ENCODE measurements around the gene GLRX3. TPM values are rescaled to one million over a fixed set of nuclear protein-coding genes. Genes with fewer than 3 reads are reported as not detected.

Gene GLRX3
- total RNA-seq, 4 donors from 2014 or later, result 36.3 to 41.3 (median 39.7) TPM

- WGBS, 2 donors, result 91 to 94% methylated on average over 2 of the region's 2 CpGs
- Histone ChIP-seq H3K27me3 (no peaks in the 10 kb centered on the region), H3K4me3 (replicated peaks in 1 of 3) (no peak overlapping the region), H3K9me3 (no peaks in the 10 kb centered on the region), H3K4me1 (no peaks in the 10 kb centered on the region), H3K27ac (no peak overlapping the region), H3K36me3 (peaks cover 9% of the 10 kb centered on the region in 2 donors)
- TF ChIP-seq CTCF (IDR thresholded peaks at IDR 0.05) (no peak), POLR2A (IDR thresholded peaks at IDR 0.05) (no peak)
- no peak for DNase-seq
- intact Hi-C loops (cut with DNase I), result no loop called here
These were observed 23.1 kb downstream of the GLRX3 start for GRCh38 chr10:130159192-130159794.

- intact Hi-C loops (cut with DNase I), result no loop called here
- TF ChIP-seq POLR2A (IDR thresholded peaks at IDR 0.05) (no peak), CTCF (IDR thresholded peaks at IDR 0.05) (no peak)
- no peaks in the 10 kb centered on the region for H3K4me1 ChIP-seq
- 86 to 91% methylated on average over 6 of the region's 6 CpGs for WGBS, 2 donors
- H3K27me3 ChIP-seq, result no peaks in the 10 kb centered on the region
- H3K36me3 ChIP-seq, result peaks cover 9 to 10% of the 10 kb centered on the region in 2 donors
- no peak overlapping the region for H3K27ac ChIP-seq
- H3K9me3 ChIP-seq, result no peaks in the 10 kb centered on the region
- no peak for DNase-seq
- H3K4me3 ChIP-seq (replicated peaks in 1 of 3), result no peak overlapping the region
These were observed 24.6 kb downstream of the GLRX3 start for GRCh38 chr10:130160775-130161174.

GRCh38 chr10:130161331-130161730 lies 25.1 kb downstream of the GLRX3 start:
- H3K36me3 ChIP-seq, result peaks cover 9 to 15% of the 10 kb centered on the region in 2 donors
- no peak overlapping the region for H3K27ac ChIP-seq
- no peaks in the 10 kb centered on the region for H3K9me3 ChIP-seq
- 84 to 91% methylated on average over 2 of the region's 2 CpGs for WGBS, 2 donors
- intact Hi-C loops (cut with DNase I), result no loop called here
- no peak overlapping the region for H3K4me3 ChIP-seq (replicated peaks in 1 of 3)
- no peak for DNase-seq
- no peaks in the 10 kb centered on the region for H3K4me1 ChIP-seq
- no peaks in the 10 kb centered on the region for H3K27me3 ChIP-seq
- TF ChIP-seq CTCF (IDR thresholded peaks at IDR 0.05), result no peak
- TF ChIP-seq POLR2A (IDR thresholded peaks at IDR 0.05), result no peak

GRCh38 chr10:130167193-130167592 lies 31.0 kb downstream of the GLRX3 start:
- Histone ChIP-seq H3K36me3 (peaks cover 16 to 19% of the 10 kb centered on the region in 2 donors), H3K27me3 (no peaks in the 10 kb centered on the region), H3K4me1 (no peaks in the 10 kb centered on the region), H3K27ac (no peak overlapping the region), H3K4me3 (replicated peaks in 1 of 3) (no peak overlapping the region), H3K9me3 (no peaks in the 10 kb centered on the region)
- intact Hi-C loops (cut with DNase I), result no loop called here
- WGBS, 2 donors, result 93 to 95% methylated on average over 7 of the region's 7 CpGs
- no peak for DNase-seq
- TF ChIP-seq POLR2A (IDR thresholded peaks at IDR 0.05) (no peak), CTCF (IDR thresholded peaks at IDR 0.05) (no peak)

GRCh38 chr10:130167707-130168106 lies 31.5 kb downstream of the GLRX3 start:
- Histone ChIP-seq H3K4me3 (replicated peaks in 1 of 3) (no peak overlapping the region), H3K27me3 (no peaks in the 10 kb centered on the region), H3K9me3 (no peaks in the 10 kb centered on the region), H3K4me1 (no peaks in the 10 kb centered on the region), H3K36me3 (peaks cover 17 to 21% of the 10 kb centered on the region in 2 donors), H3K27ac (no peak overlapping the region)
- DNase-seq, result no peak
- TF ChIP-seq CTCF (IDR thresholded peaks at IDR 0.05) (no peak), POLR2A (IDR thresholded peaks at IDR 0.05) (no peak)
- intact Hi-C loops (cut with DNase I), result no loop called here
- WGBS, 2 donors, result 95 to 96% methylated on average over 7 of the region's 7 CpGs
